Spinal cord (tissue), 10 donors: Measurements from ENCODE around the gene PAQR5. TPM values are rescaled to one million over a fixed set of nuclear protein-coding genes. Genes with fewer than 3 reads are reported as not detected.

ENCODE experiments used
- DNase-seq, 6 donors: peaks; one replicate each; pipeline versions ENCODE4 v3.0.0 to v3.0.0-alpha.2; 2013 to 2015; ENCODE audit warnings: low spot score in 6 of 6, low read depth in 4 of 6
- H3K27ac ChIP-seq: one replicate; pipeline ENCODE4 v1.5.1; 2013; ENCODE audit warnings: low read depth, low read length, control low read depth
- H3K27me3 ChIP-seq: one replicate; pipeline ENCODE4 v1.6.1; 2013; ENCODE audit warnings: low read length; ENCODE audit not compliant: control insufficient read depth, insufficient read depth
- H3K36me3 ChIP-seq: one replicate; pipeline ENCODE4 v1.6.1; 2013; ENCODE audit warnings: low read length; ENCODE audit not compliant: control insufficient read depth, insufficient read depth
- H3K4me1 ChIP-seq: one replicate; pipeline ENCODE4 v1.6.1; 2013; ENCODE audit warnings: low read length; ENCODE audit not compliant: control insufficient read depth, insufficient read depth
- H3K4me3 ChIP-seq: one replicate; pipeline ENCODE4 v1.5.1; 2013; ENCODE audit warnings: low read depth, low read length, control low read depth
- H3K9me3 ChIP-seq: one replicate; pipeline ENCODE4 v1.6.1; 2013; ENCODE audit warnings: low read length; ENCODE audit not compliant: control insufficient read depth, insufficient read depth
- WGBS: methylation state at CpG from one replicate; pipeline ENCODE4 v1.1.5; 2013; ENCODE audit warnings: missing lambda C conversion rate; ENCODE audit not compliant: insufficient coverage; 5-methylcytosine and 5-hydroxymethylcytosine counted together
- polyA plus RNA-seq, 2 donors: library from polyadenylated mRNA; unstranded; fragments of 120-200 nt; gene quantifications; one replicate each; pipeline ENCODE4 v1.2.1, GENCODE V29; 2013; ENCODE audit not compliant: insufficient read length in 2 of 2
- total RNA-seq, 2 donors: library from RNA; depleted of rRNA in 1 of 2; stranded (reverse); fragments of 120-200 nt in 1 of 2; fragments of >200 nt in 1 of 2; gene quantifications; one replicate each; pipeline versions ENCODE4 v1.2.3 to v1.2.4, GENCODE V29; 2013 to 2014
- donor health status: healthy.

The PAQR5 gene
- total and polyA plus RNA-seq, 4 donors = 2.9 to 9.3 (median 4.8) TPM

DNA sequence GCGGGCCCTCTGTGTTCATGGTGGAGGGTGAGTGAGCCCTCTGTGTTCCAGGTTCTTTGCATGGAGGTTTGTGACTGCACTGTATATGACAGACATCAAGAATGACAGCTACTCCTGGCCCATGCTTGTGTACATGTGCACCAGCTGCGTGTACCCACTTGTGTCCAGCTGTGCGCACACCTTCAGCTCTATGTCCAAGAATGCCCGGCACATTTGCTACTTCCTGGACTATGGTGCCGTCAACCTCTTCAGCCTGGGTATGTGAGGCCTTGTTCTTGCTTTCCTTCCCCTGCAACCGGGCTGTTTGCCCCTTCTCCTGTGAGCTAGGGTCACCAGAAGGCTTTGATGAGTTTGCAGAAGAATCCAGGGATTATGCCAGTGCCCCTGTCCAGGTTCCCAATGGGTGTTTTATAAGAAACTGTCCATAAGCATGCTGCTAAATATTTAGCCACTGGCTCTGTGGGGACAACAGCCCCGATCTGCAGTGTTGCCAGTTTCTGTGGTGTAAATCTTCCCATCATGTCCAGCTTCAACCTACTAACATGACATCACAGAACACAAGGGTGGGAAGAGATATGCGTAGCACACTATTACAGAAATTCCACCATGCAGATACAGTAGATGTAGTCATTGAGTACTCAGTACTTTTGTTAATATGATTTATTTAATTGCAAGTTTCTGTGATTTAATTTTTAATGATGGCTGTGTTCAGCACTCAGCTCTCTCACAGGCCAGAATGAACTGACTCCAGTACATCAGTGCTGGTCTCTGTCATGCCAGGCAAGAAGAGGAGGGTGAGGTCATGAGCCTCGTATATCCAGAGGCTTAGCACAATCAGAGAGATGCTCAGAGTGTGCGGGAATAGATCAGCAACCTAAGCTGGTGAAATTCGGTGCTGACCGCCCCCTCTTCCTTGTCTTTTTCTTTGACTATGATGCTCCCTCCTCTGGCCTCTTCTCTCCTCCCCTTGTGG is 86.2 kb downstream of the PAQR5 start:
- Histone ChIP-seq H3K27ac (no peak overlapping the region), H3K4me1 (peaks cover 4% of the 10 kb centered on the region), H3K27me3 (no peaks in the 10 kb centered on the region), H3K4me3 (no peak overlapping the region), H3K9me3 (no peaks in the 10 kb centered on the region), H3K36me3 (no peaks in the 10 kb centered on the region)
- 93% methylated on average over 10 of the region's 12 CpGs for WGBS
- DNase-seq = no peak

DNA sequence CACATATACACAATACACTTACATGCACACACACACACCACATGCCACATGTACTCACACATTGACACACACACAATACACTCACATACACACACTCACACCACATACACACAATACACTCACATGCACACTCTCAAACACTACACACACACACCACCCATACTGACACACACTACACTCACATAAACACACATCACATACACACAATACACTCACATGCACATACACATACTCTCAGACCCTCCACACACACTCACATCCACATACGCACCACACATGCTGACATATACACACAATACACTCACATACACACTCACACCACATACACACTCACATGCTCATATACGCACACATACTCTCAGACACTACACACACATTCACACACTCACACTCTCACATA is 87.1 kb downstream of the PAQR5 start:
- DNase-seq = no peak
- Histone ChIP-seq H3K36me3 (no peaks in the 10 kb centered on the region), H3K4me3 (no peak overlapping the region), H3K27me3 (no peaks in the 10 kb centered on the region), H3K4me1 (peaks cover 4% of the 10 kb centered on the region), H3K27ac (no peak overlapping the region), H3K9me3 (no peaks in the 10 kb centered on the region)
- WGBS = 100% methylated on average over 2 of the region's 2 CpGs

GRCh38 chr15:69386284-69386683 is 87.6 kb downstream of the PAQR5 start:
- no peaks in the 10 kb centered on the region for H3K27me3 ChIP-seq
- no peak overlapping the region for H3K27ac ChIP-seq
- H3K36me3 ChIP-seq = no peaks in the 10 kb centered on the region
- H3K9me3 ChIP-seq = no peaks in the 10 kb centered on the region
- H3K4me3 ChIP-seq = no peak overlapping the region
- no peak for DNase-seq
- 100% methylated on average over 1 of the region's 7 CpGs for WGBS
- H3K4me1 ChIP-seq = peaks cover 4% of the 10 kb centered on the region

GRCh38 chr15:69388260-69388705 is 89.6 kb downstream of the PAQR5 start:
- no peak for DNase-seq
- no peak overlapping the region for H3K27ac ChIP-seq
- 63% methylated on average over 6 of the region's 6 CpGs for WGBS

GRCh38 chr15:69389426-69389825 is 90.7 kb downstream of the PAQR5 start:
- no peak for DNase-seq
- no peaks in the 10 kb centered on the region for H3K27me3 ChIP-seq
- H3K4me1 ChIP-seq = peaks cover 6% of the 10 kb centered on the region
- no peaks in the 10 kb centered on the region for H3K36me3 ChIP-seq
- no peaks in the 10 kb centered on the region for H3K9me3 ChIP-seq
- H3K27ac ChIP-seq = no peak overlapping the region
- H3K4me3 ChIP-seq = no peak overlapping the region
- WGBS = 51% methylated on average over 7 of the region's 7 CpGs

More at GRCh38 chr15:69388260-69388705, 89.6 kb downstream of the PAQR5 start:
- no peaks in the 10 kb centered on the region for H3K27me3 ChIP-seq
- no peaks in the 10 kb centered on the region for H3K9me3 ChIP-seq
- H3K4me1 ChIP-seq = peaks cover 4% of the 10 kb centered on the region
- H3K4me3 ChIP-seq = no peak overlapping the region
- H3K36me3 ChIP-seq = no peaks in the 10 kb centered on the region

DNA sequence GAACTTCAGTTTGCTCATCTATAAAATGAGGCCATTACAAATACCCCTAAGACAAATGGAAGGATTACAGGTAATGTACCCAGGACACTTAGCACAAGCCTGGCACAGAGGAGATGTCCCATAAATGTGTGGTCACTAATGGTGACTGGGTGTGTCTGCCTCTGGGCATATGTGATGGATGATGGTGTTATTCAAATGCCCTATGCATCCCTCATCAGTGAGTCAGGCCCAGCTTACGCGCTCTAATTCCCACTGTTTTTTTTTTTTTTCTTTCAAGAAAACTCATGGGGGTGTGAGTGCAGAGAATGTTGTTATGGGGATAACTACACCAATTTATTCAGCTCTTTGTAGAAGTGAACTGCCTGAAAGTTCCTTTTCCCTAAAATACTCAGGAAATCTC is 91.9 kb downstream of the PAQR5 start:
- Histone ChIP-seq H3K4me3 (no peak overlapping the region), H3K4me1 (peaks cover 14% of the 10 kb centered on the region), H3K27ac (no peak overlapping the region), H3K9me3 (no peaks in the 10 kb centered on the region), H3K27me3 (no peaks in the 10 kb centered on the region), H3K36me3 (no peaks in the 10 kb centered on the region)
- WGBS = no CpG with 5 or more reads among the region's 2 CpGs
- no peak for DNase-seq

- Histone ChIP-seq H3K36me3 (no peaks in the 10 kb centered on the region), H3K9me3 (no peaks in the 10 kb centered on the region), H3K4me1 (peaks cover 14% of the 10 kb centered on the region), H3K4me3 (no peak overlapping the region), H3K27ac (no peak overlapping the region), H3K27me3 (no peaks in the 10 kb centered on the region)
- WGBS = 95% methylated on average over 10 of the region's 11 CpGs
- DNase-seq = no peak
Observed at GRCh38 chr15:69391046-69391757, 92.5 kb downstream of the PAQR5 start.

DNA sequence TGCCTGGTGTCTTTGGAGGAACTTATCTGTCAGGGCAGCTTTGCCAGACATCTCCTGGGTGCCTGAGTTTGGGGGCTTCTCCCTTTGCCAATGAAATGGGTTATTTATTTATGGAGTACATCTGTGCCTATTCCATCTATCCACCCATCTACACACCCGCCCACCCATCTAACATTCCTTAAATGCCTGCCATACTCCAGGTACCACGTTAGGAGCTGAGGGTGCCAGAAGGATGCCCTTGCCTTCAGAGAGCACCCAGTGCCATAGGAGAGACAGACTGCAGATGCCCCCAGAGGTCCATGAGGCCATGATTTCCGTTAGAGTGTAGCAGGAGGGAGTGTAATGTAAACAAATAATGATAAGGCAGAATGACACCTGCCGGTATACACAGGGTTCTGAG is 93.6 kb downstream of the PAQR5 start:
- H3K36me3 ChIP-seq = no peaks in the 10 kb centered on the region
- WGBS = 88% methylated on average over 3 of the region's 4 CpGs
- no peak for DNase-seq
- H3K4me3 ChIP-seq = no peak overlapping the region
- H3K4me1 ChIP-seq = peaks cover 14% of the 10 kb centered on the region
- no peak overlapping the region for H3K27ac ChIP-seq
- no peaks in the 10 kb centered on the region for H3K27me3 ChIP-seq
- H3K9me3 ChIP-seq = no peaks in the 10 kb centered on the region

DNA sequence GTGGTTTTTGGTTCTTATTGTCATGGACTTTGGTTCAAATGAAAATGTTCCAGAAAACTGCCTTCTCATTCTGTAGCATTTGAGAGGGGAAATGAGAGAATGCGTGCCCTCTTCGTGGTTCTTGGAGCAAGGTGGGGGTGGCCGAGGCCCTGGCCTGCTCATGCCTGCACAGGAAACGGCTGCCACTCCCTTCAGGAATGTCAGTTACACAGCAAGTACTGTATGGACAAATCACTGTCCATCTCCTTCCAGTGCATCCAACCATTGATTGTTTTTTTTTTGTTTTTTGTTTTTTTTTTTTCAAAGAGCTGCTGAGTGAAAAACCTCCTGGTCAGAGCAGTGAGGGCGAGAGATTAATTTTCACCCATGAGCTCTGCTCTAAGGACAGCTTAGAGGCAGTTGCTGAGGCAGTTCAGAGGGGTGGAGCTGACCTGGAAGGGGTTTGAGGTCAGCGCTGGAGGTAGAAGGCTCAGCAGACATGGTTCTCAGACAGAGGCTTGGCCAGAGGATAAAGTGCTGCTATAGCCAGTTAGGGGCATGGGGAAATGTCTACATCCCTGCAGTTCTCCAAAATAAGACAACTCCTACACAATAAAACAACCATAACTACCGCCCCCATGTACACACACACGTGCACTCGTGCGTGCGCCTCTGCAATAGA is 95.2 kb downstream of the PAQR5 start:
- 66% methylated on average over 11 of the region's 11 CpGs for WGBS
- Histone ChIP-seq H3K9me3 (no peaks in the 10 kb centered on the region), H3K4me1 (peaks cover 10% of the 10 kb centered on the region), H3K36me3 (no peaks in the 10 kb centered on the region), H3K4me3 (no peak overlapping the region), H3K27me3 (no peaks in the 10 kb centered on the region), H3K27ac (no peak overlapping the region)
- no peak for DNase-seq
